GM12878 (cell line): ENCODE results near the gene FLT1. TPM values are rescaled to one million over a fixed set of nuclear protein-coding genes. Genes with fewer than 3 reads are reported as not detected.

Experiments used
- ATAC-seq: fragments of 200-7000 bp; cut with Tn5 transposase; 3 replicates; pipeline ENCODE4 v1.9.1; 2020; ENCODE audit warnings: mild to moderate bottlenecking, moderate library complexity
- BruUV-seq: library from RNA; stranded (reverse); fragments of 400-500 nt; replicated peaks from 2 replicates; lab custom pipeline; 2021; lab: Mats Ljungman, UMichigan
- CTCF ChIA-PET: fragments of 300-600 bp; sonication (Branson Sonifier 250); formaldehyde crosslinking; extraction: SDS; loops from one replicate; lab custom pipeline; 2021; ENCODE audit warnings: inconsistent platforms; lab: Yijun Ruan, JAX
- POLR2A ChIA-PET: fragments of 350-600 bp; formaldehyde crosslinking; extraction: SDS; loops from one replicate; lab custom pipeline; 2021; ENCODE audit warnings: inconsistent platforms; lab: Charles Lee
- RAD21 ChIA-PET: fragments of 300-600 bp; sonication (Branson Sonifier 250); formaldehyde crosslinking; loops from one replicate; lab custom pipeline; 2023; ENCODE audit warnings: antibody characterized with exemption; ENCODE audit not compliant: unreplicated experiment; lab: Charles Lee
- SMC1A ChIA-PET: fragments of 300-600 bp; sonication (Branson Sonifier 250); formaldehyde crosslinking; loops from one replicate; lab custom pipeline; 2023; ENCODE audit not compliant: unreplicated experiment, uncharacterized antibody; lab: Charles Lee
- DNase-seq: peaks from one replicate; pipeline ENCODE4 v3.0.0-alpha.2; 2011; ENCODE audit warnings: low read depth, low spot score
- FAIRE-seq: peaks from 3 replicates; lab custom pipeline; 2011; peaks lifted over from hg19 to GRCh38; lab: Jason Lieb, UNC
- H2AFZ ChIP-seq: 2 replicates; pipeline ENCODE4 v1.6.0; 2011; ENCODE audit warnings: low read depth, low read length, control low read depth; ENCODE audit not compliant: control insufficient read depth
- H3K27ac ChIP-seq: 2 replicates; pipeline ENCODE4 v1.5.1; 2011; ENCODE audit warnings: control low read depth; ENCODE audit not compliant: control insufficient read depth, insufficient read depth
- H3K27me3 ChIP-seq, 2 experiments: replicated peaks in 1 of 2; 2 replicates each; pipeline versions ENCODE4 v1.6.0 to v1.6.1; 2011; ENCODE audit warnings: low read length in 1 of 2; ENCODE audit not compliant: control insufficient read depth in 2 of 2, insufficient read depth in 2 of 2
- H3K36me3 ChIP-seq, 2 experiments: 2 replicates each; pipeline ENCODE4 v1.5.1; 2011; ENCODE audit warnings: low read length in 1 of 2; ENCODE audit not compliant: control insufficient read depth in 2 of 2, insufficient read depth in 2 of 2
- H3K4me1 ChIP-seq: 2 replicates; pipeline ENCODE4 v1.6.1; 2011; ENCODE audit warnings: mild to moderate bottlenecking, low read length, moderate library complexity, mixed read lengths; ENCODE audit not compliant: control insufficient read depth, insufficient read depth
- H3K4me2 ChIP-seq: 2 replicates; pipeline ENCODE4 v1.6.0; 2011; ENCODE audit warnings: control low read depth; ENCODE audit not compliant: control insufficient read depth, insufficient read depth
- H3K4me3 ChIP-seq: fragments of 200-600 bp; sonication (generic); 2 replicates; pipeline ENCODE4 v1.5.1; 2016
- H3K79me2 ChIP-seq: 2 replicates; pipeline ENCODE4 v1.6.0; 2011; ENCODE audit warnings: low read length; ENCODE audit not compliant: control insufficient read depth, insufficient read depth
- H3K9ac ChIP-seq: 2 replicates; pipeline ENCODE4 v1.8.0; 2011; ENCODE audit warnings: low read length, control low read depth, mixed read lengths; ENCODE audit not compliant: control insufficient read depth, insufficient read depth
- H3K9me3 ChIP-seq: replicated peaks from 3 replicates; pipeline ENCODE4 v1.5.1; 2011; ENCODE audit warnings: mild to moderate bottlenecking, low read length; ENCODE audit not compliant: control insufficient read depth, insufficient read depth
- H4K20me1 ChIP-seq: 2 replicates; pipeline ENCODE4 v1.6.0; 2011; ENCODE audit not compliant: control insufficient read depth, insufficient read depth
- BACH1 ChIP-seq: fragments of 450-650 bp; IDR thresholded peaks from 2 replicates; pipeline ENCODE4 v1.6.1; 2017; ENCODE audit warnings: mild to moderate bottlenecking, borderline replicate concordance
- BMI1 ChIP-seq: fragments of 450-650 bp; IDR thresholded peaks from 2 replicates; pipeline ENCODE4 v1.6.1; 2016; ENCODE audit warnings: mild to moderate bottlenecking, moderate library complexity, borderline replicate concordance
- BRCA1 ChIP-seq: IDR thresholded peaks from 2 replicates; pipeline ENCODE4 v1.6.1; 2011; ENCODE audit warnings: low read depth, low read length, improper control_type of control experiment
- CREB1 ChIP-seq: IDR thresholded peaks from 2 replicates; pipeline ENCODE4 v1.6.1; 2012; ENCODE audit warnings: low read depth, mild to moderate bottlenecking, inconsistent platforms
- GATAD2B ChIP-seq: fragments of 450-650 bp; conservative IDR thresholded peaks from 2 replicates; pipeline ENCODE4 v1.6.1; 2017; ENCODE audit warnings: low read depth, mild to moderate bottlenecking, moderate library complexity
- HCFC1 ChIP-seq: fragments of 150-350 bp; IDR thresholded peaks from 2 replicates; pipeline ENCODE4 v1.6.1; 2014; ENCODE audit warnings: low read length
- KDM1A ChIP-seq: fragments of 200-600 bp; sonication (generic); IDR thresholded peaks from 2 replicates; pipeline ENCODE4 v1.6.1; 2016; ENCODE audit warnings: borderline replicate concordance
- POLR2A ChIP-seq: IDR thresholded peaks from 2 replicates; pipeline ENCODE4 v1.6.1; 2011; ENCODE audit warnings: low read depth, mild to moderate bottlenecking, low read length
- POLR2AphosphoS5 ChIP-seq: IDR thresholded peaks from 2 replicates; pipeline ENCODE4 v1.6.1; 2011; ENCODE audit warnings: mild to moderate bottlenecking, low read length, inconsistent platforms
- YY1 ChIP-seq: IDR thresholded peaks from 2 replicates; pipeline ENCODE4 v1.6.1; 2011; ENCODE audit warnings: low read depth, mild to moderate bottlenecking, low read length
- ZNF384 ChIP-seq: IDR thresholded peaks from 2 replicates; pipeline ENCODE4 v1.6.1; 2012; ENCODE audit warnings: low read depth, mild to moderate bottlenecking, low read length, improper control_type of control experiment, borderline replicate concordance
- ZSCAN29 ChIP-seq: fragments of 450-650 bp; IDR thresholded peaks from 2 replicates; pipeline ENCODE4 v1.6.1; 2017; ENCODE audit warnings: mild to moderate bottlenecking, moderate library complexity
- WGBS: methylation state at CpG from one replicate; pipeline ENCODE4 v1.1.6; 2016; ENCODE audit warnings: low lambda C conversion rate; ENCODE audit not compliant: insufficient replicate concordance, insufficient coverage; ENCODE audit errors: missing lambda C conversion rate; 5-methylcytosine and 5-hydroxymethylcytosine counted together
- in situ Hi-C: fragments of 300-500 bp; cut with MboI; formaldehyde crosslinking; loops from 9 replicates; pipeline ENCODE4 v1.14.3; 2018; ENCODE audit warnings: mixed read lengths
- intact Hi-C: fragments of 100-400 bp; cut with micrococcal nuclease; formaldehyde crosslinking; loops from one replicate; pipeline ENCODE4 v1.14.2; 2022; ENCODE audit not compliant: unreplicated experiment
- polyA plus RNA-seq, 11 experiments: library from polyadenylated mRNA; depleted of rRNA in 4 of 11; unstranded in 6 of 11; stranded (reverse) in 5 of 11; fragments of >200 nt; fragmentation: Nextera tagmentation in 4 of 11; fragmentation: Illumina TruSeq in 1 of 11; extraction: Ambion mirVana in 4 of 11; extraction: Trizol in 1 of 11; gene quantifications; 1 replicate in 1 of 11; 2 replicates in 10 of 11; pipeline versions ENCODE4 v1.2.1 to v1.2.3, GENCODE V29; 2011 to 2016; ENCODE audit warnings: inconsistent platforms in 2 of 11, missing spikeins in 2 of 11, low read depth in 1 of 11
- total RNA-seq, 4 experiments: library from RNA; depleted of rRNA in 3 of 4; stranded (reverse); fragments of >200 nt in 3 of 4; fragmentation: Illumina TruSeq in 1 of 4; extraction: Trizol in 1 of 4; gene quantifications; 2 replicates each; pipeline versions ENCODE4 v1.2.1 to v1.2.3, GENCODE V29; 2013 to 2021
- TF ChIP-seq, protein P1 (sequence below): IDR thresholded peaks from 2 replicates; pipeline ENCODE4 v1.6.1; 2012; ENCODE audit warnings: low read depth, low read length, improper control_type of control experiment
- TF ChIP-seq, protein P2 (sequence below): IDR thresholded peaks from 2 replicates; pipeline ENCODE4 v1.6.1; 2011; ENCODE audit warnings: low read depth, mild to moderate bottlenecking, low read length, moderate library complexity, borderline replicate concordance; ENCODE audit errors: extremely low read depth

FLT1 gene
- total and polyA plus RNA-seq, 10 of the 15 experiments (the other 5 are each of a cell fraction or from before 2014, with no cell fraction given): 0.55 to 5.6 (median 0.84) TPM

DNA sequence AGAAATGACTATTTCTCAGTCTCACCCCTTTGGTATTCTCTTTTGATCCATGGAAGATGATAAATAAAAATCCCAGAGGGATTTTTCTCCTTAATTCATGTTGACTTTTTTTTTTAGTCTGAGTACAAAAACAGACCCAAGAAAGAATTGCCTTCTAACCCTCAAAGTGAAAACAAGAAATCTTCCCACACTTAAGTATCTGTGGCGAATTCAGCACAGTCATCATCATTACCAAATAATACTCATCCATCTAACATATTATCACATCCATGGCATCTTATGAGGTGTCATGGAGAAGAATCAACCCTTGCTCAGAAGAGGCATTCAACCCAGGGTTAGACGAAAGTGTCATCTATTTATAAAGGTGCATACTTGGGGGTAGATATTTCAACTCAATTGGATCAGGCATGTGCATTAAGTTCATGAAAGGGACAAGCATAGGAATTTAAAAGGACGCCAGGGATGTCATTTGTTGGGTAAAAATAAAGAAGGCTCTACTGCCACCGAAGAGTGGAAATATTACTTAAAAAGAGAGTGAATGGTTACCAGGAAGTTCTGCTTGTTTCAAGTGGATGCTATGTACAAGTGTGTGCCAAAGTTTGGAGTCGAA is 101.9 kb downstream of the FLT1 start:
- no peaks in the 10 kb centered on the region for H3K27me3 ChIP-seq
- no peak for ATAC-seq
- H4K20me1 ChIP-seq: no peaks in the 10 kb centered on the region
- no TSS peak for BruUV-seq
- no peak for DNase-seq
- no peak overlapping the region for H2AFZ ChIP-seq
- H3K9ac ChIP-seq: no peak overlapping the region
- intact Hi-C loops: no loop called here
- H3K27ac ChIP-seq: no peak overlapping the region
- no peak overlapping the region for H3K4me2 ChIP-seq
- TF ChIP-seq POLR2A: no peak
- TF ChIP-seq, protein P1, sequence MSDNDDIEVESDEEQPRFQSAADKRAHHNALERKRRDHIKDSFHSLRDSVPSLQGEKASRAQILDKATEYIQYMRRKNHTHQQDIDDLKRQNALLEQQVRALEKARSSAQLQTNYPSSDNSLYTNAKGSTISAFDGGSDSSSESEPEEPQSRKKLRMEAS: no peak
- no peak for TF ChIP-seq POLR2AphosphoS5
- TF ChIP-seq BMI1: no peak
- TF ChIP-seq HCFC1: no peak
- TF ChIP-seq, protein P2, sequence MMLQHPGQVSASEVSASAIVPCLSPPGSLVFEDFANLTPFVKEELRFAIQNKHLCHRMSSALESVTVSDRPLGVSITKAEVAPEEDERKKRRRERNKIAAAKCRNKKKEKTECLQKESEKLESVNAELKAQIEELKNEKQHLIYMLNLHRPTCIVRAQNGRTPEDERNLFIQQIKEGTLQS: no peak
- TF ChIP-seq BACH1: no peak
- TF ChIP-seq BRCA1: no peak
- no peak for TF ChIP-seq KDM1A
- TF ChIP-seq CREB1: no peak
- no peak for TF ChIP-seq ZNF384
- TF ChIP-seq YY1: no peak
- no peak for TF ChIP-seq ZSCAN29
- no peak for TF ChIP-seq GATAD2B
- TF ChIP-seq, all 136 proteins: peak for 0
- Histone ChIP-seq H3K79me2 (no peaks in the 10 kb centered on the region), H3K4me3 (no peak overlapping the region), H3K4me1 (peaks cover 6% of the 10 kb centered on the region), H3K36me3 (peaks cover 0 to 1% of the 10 kb centered on the region in 2 experiments; a peak in 1 of 4 replicates), H3K9me3 (no peaks in the 10 kb centered on the region)
- ChIA-PET POLR2A (no interaction called here), SMC1A (no interaction called here), CTCF (interaction anchor here (0.6 to 1.5 kb wide), 2 partner anchors 16 to 1479 kb away, joined by 3 to 4 read pairs; no protein-coding TSS in a partner anchor), RAD21 (no interaction called here)
- 88% methylated on average over 5 of the region's 5 CpGs for WGBS
- FAIRE-seq: no peak
- in situ Hi-C loops: no loop called here
